Activated CD4-positive, alpha-beta T cell treated with anti-CD3 and anti-CD28 coated beads for 4 hours (primary cell): ENCODE results near the gene CRELD2.

ENCODE experiments used
- DNase-seq, 2 donors: peaks; one replicate each; pipeline ENCODE4 v3.0.0-alpha.2; 2020

CRELD2 gene

GRCh38 chr22:49959782-49960158 is 41.3 kb downstream of the CRELD2 start:
- DNase-seq = no peak

DNA sequence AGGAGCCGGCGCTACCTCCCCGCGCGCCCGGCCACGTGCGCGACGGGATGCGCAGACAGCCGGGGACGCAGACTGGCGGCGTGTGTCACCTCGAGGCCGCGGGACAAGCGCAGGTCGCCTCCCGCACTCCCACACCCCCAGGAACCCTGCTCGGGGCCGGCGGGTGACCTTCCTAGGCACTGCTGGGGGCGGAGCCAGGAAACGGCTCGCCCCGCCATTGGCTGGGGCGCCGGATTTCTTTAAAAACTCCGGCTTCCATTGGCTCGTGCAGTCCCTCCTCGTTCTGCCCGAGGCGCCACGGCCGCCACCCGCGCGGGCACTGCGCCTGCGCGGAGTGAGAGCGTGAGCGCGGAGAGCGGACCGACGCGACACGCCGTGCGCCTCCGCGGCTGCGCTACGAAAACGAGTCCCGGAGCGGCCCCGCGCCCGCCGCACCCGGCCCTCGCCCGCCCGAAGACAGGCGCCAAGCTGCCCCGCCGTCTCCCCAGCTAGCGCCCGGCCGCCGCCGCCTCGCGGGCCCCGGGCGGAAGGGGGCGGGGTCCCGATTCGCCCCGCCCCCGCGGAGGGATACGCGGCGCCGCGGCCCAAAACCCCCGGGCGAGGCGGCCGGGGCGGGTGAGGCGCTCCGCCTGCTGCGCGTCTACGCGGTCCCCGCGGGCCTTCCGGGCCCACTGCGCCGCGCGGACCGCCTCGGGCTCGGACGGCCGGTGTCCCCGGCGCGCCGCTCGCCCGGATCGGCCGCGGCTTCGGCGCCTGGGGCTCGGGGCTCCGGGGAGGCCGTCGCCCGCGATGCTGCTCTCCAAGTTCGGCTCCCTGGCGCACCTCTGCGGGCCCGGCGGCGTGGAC is 41.9 kb downstream of the CRELD2 start, which contains the start of gene PIM3:
TSS of gene PIM3 (plus strand) at position 614 of the 846 bp plus-strand sequence. CDS start at position 790, 176 bp downstream.
- peak; percentile 92 to 95 for DNase-seq

- DNase-seq = peak in 1 of 2 donors; percentile 44
Measured at GRCh38 chr22:49961005-49961600, 42.7 kb downstream of the CRELD2 start.

DNA sequence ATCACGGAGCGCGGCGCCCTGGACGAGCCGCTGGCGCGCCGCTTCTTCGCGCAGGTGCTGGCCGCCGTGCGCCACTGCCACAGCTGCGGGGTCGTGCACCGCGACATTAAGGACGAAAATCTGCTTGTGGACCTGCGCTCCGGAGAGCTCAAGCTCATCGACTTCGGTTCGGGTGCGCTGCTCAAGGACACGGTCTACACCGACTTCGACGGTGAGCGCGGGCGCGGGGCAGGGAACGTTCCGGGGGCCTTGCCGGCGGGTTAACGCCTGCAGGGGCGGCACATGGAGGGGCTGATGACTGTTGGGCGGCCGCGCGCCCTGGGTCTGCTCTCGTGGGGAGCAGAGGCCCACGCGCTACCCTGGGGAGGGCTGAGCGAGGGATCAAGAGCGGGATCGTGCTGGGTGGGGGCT is 43.2 kb downstream of the CRELD2 start:
- DNase-seq = no peak

GRCh38 chr22:49962012-49962750 is 43.7 kb downstream of the CRELD2 start:
- DNase-seq = peak; percentile 87

DNA sequence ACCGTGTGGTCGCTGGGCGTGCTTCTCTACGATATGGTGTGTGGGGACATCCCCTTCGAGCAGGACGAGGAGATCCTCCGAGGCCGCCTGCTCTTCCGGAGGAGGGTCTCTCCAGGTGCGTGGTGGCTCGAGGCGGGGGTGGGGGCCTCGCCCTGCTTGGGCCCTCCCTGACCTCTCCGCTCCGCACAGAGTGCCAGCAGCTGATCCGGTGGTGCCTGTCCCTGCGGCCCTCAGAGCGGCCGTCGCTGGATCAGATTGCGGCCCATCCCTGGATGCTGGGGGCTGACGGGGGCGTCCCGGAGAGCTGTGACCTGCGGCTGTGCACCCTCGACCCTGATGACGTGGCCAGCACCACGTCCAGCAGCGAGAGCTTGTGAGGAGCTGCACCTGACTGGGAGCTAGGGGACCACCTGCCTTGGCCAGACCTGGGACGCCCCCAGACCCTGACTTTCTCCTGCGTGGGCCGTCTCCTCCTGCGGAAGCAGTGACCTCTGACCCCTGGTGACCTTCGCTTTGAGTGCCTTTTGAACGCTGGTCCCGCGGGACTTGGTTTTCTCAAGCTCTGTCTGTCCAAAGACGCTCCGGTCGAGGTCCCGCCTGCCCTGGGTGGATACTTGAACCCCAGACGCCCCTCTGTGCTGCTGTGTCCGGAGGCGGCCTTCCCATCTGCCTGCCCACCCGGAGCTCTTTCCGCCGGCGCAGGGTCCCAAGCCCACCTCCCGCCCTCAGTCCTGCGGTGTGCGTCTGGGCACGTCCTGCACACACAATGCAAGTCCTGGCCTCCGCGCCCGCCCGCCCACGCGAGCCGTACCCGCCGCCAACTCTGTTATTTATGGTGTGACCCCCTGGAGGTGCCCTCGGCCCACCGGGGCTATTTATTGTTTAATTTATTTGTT is 44.6 kb downstream of the CRELD2 start:
- DNase-seq = peak; percentile 18 to 33

DNA sequence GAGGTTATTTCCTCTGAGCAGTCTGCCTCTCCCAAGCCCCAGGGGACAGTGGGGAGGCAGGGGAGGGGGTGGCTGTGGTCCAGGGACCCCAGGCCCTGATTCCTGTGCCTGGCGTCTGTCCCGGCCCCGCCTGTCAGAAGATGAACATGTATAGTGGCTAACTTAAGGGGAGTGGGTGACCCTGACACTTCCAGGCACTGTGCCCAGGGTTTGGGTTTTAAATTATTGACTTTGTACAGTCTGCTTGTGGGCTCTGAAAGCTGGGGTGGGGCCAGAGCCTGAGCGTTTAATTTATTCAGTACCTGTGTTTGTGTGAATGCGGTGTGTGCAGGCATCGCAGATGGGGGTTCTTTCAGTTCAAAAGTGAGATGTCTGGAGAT is 45.2 kb downstream of the CRELD2 start:
- DNase-seq = peak in 1 of 2 donors; percentile 24

GRCh38 chr22:49964136-49965090 is 46.0 kb downstream of the CRELD2 start:
- peak; percentile 26 to 35 for DNase-seq

DNA sequence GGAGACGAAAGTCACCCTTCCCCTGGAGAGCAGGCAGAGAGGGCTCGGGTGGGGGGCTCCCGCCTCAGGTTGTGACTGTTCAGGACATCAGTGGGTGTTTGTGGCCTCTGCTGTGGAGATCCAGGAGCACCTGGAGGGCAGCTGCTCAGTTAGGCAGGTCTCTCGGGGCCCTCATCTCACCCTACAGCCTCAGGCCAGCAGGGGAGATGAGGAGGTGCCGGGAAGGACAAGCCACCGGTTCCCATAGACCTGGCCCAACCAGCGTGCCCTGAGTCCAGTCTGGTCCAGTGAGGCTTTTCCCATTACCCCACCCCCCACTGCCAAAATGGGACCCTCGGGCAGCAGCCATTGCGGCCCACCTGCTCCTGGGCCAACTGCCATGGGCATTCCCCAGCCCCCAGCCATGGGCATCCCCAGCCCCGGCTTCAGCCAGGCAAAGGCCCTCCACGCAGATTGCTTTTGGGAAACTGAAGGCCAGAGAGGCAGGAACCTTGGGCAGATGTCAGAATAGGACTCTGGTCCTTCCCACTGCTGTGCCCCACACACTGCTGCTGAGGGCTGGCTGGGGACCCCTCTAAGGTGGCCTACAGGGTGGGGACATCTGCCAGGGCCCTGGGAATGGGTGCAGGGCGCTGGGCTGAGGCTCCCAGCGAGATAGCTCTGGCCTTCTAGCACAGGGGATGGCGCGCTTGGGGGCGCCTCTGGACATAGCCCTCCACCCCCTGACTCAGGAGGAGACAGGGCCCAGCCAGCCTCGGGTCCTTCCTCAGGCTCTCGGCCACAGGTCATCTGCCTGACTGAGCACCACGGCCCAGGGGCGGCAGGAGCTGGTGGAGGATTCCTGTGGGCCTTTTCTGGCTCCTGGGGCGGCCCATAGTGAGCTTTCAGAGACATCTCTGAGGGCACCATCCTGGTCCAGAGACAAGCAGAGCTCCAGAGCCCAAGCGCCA is 46.9 kb downstream of the CRELD2 start:
- peak; percentile 32 to 39 for DNase-seq

DNA sequence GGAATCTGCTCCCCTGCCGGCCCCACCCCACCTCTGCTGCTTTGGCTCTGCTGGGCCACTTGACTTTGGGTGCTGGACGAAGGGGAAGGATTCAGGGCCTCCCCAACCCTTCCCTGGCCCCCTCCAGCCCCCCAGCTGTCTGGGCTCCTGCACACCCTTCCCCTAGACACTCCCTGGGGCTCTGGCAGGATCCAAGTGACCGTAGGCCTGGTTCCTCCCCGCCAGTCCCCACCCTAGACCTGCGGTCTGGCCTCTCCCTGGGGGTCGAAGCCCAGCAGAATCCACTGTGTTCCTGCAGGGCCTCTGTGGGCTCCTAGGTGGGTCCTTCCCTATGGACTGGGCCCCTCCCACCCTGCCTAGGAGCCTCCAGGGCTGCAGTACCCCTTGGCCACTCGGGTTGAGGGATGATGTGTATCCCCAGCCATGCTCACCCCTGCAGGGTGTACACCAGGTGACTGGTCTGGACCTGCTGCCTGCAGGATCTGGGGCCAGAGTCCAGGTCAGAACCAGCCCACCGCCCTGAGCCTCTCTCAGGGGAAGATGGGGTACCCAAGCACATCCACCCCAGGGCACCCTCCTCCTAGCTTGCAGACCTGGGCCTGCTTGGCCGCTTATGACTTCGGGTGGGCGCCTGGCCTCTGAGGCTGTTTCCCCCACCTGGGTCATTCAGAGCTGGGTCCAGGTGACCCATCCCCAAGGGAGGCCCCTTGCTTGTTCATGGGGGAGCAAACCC is 47.8 kb downstream of the CRELD2 start:
- peak; percentile 29 to 33 for DNase-seq

GRCh38 chr22:49966774-49967705 is 48.6 kb downstream of the CRELD2 start:
- peak; percentile 36 to 43 for DNase-seq

GRCh38 chr22:49967706-49968208 is 49.3 kb downstream of the CRELD2 start:
- DNase-seq = peak in 1 of 2 donors; percentile 32

DNA sequence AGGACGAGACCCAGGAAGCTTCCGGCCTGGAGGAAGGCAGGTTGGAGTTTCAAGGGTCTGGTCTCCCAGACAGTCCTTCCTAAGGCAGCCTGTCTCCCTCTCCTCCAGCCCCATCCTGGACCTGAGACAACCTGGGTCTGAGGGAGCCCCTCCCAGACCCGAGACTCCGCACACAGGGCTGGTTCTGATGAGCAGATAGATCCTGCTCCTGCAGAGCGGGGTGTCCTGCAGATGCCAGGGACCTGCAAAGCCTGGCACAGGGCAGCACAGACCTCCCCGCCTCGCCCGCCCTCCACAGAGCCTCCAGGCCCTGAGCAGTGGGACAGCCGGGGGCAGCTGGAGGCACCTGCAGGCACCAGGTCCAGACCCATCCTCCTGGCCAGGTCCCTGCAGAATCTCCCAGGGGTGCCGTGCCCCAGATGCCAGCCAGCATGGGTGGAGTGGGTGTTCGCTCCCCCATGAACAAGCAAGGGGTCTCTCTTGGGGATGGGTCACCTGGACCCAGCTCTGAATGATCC is 49.9 kb downstream of the CRELD2 start:
- DNase-seq = peak in 1 of 2 donors; percentile 25

DNA sequence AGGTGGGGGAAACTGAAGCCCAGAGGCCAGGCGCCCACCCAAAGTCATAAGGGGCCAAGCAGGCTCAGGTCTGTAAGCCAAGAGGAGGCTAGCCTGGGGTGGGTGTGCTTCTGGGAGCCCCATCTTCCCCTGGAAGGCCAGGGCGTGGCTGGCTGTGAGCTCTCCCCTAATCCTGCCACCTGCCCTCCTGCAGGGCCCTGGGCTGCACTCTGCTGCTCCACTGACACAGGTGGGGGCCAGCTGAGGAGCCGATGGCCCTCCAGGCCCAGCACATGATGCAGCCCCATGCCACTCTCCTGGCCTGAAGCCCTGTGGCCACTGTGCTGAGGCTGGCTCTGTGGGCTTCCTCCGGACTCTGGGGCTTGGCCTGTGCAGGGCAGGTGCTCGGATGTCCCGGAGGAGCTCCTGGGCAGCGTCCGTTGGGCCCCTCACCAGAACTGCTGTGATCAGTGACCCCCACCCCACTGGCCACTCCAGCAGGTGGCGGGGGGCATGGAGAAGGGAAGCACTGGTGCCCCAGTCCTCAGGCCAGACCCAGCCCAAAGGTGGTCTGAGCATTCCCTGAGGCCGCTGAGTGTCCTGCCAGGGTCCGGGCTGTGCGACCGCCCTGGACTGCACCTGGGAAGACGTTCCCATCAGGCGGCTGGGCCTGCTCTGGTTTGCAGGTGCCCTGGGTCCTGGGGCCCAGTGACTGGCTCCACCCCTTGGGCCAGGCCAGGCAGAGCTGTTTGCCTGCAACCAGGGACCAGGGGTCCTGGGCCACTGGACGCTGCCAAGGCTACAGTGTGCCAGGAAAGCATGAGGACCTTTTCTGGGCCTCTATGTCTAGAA is 50.6 kb downstream of the CRELD2 start:
- DNase-seq = no peak

GRCh38 chr22:49969751-49970527 is 51.5 kb downstream of the CRELD2 start:
- no peak for DNase-seq
